NCI-H524 (cell line): ENCODE results near the gene RHEBL1.

Experiments
- DNase-seq, 2 experiments: peaks; one replicate each; lab custom pipeline; 2025; lab: John Stamatoyannopoulos, UW

The RHEBL1 gene

GRCh38 chr12:49019443-49020324 lies 50.1 kb downstream of the RHEBL1 start:
- DNase-seq: peak in 1 of 2 experiments; percentile 41

DNA sequence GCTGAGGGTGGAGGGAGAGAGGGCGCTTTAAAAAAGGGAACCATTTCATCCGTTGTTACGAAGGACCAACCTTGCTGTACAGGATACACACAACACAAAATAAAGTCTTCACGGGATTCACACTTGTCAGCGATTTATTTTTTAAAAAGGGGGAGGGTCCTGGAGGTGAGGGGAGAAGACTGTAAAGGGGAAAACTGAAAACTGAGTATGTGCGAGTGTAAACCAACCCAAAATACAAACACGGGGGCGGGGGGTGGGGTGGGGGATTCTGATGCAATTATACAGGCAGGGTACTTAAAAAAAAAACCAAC lies 50.7 kb downstream of the RHEBL1 start:
- DNase-seq: no peak

- DNase-seq: peak; percentile 93 to 94
Measured at GRCh38 chr12:49018261-49019119, 51.3 kb downstream of the RHEBL1 start, which contains the start of gene PRKAG1. TSS of gene PRKAG1 (minus strand) at chr12:49018776. CDS start at chr12:49018740, 36 bp downstream.

DNA sequence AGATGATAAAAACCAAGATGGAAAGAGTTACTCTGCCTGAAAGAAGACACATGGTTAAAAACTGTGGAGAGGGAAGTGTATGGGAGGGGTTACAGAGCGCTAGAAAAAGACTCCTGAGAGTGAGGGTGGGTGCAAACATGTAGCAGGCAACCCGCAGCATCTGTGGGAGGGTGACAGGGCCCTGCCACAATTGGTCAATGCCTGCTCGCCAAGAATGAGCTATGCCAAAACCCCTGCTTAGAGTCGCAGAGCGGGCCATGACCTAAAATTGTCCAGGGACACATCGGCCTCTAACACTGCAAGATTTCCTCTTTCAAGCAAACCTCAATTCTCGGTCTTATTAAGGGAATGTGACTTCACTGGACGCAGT lies 51.9 kb downstream of the RHEBL1 start:
- no peak for DNase-seq

DNA sequence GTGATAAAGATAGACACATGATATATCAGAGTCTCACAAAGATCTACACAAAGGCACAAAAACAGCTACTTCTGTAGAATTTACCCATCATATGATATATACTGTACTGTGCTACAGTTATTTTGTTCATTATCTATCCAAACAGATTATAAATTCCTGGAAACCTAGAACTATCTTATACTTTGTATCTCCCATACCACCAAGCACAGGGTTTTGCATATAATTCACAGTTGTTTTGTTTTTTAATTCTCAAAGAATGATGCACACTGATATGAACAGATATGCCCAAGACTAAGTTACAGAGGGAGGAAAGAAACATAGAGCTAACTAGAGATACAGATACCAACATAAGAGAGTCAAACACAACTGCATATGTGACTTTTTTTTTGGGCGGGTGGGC lies 54.6 kb downstream of the RHEBL1 start:
- DNase-seq: no peak
